HG02852 (cell line): Measurements from ENCODE around the gene SMIM10L2A.
A peak's percentile ranks its signal among the peaks of the same experiment; 100 is the strongest.
"Not testable (repeated sequence)": the region's sequence is repeated elsewhere in the genome, so short reads cannot be mapped to it uniquely, and the experiment has no call there.

Experiments
- ATAC-seq: cut with Tn5 transposase; IDR thresholded peaks from one replicate; pipeline ENCODE4 v1.9.1; 2021; ENCODE audit warnings: mild to moderate bottlenecking, moderate library complexity; ENCODE audit not compliant: unreplicated experiment

The SMIM10L2A gene

DNA sequence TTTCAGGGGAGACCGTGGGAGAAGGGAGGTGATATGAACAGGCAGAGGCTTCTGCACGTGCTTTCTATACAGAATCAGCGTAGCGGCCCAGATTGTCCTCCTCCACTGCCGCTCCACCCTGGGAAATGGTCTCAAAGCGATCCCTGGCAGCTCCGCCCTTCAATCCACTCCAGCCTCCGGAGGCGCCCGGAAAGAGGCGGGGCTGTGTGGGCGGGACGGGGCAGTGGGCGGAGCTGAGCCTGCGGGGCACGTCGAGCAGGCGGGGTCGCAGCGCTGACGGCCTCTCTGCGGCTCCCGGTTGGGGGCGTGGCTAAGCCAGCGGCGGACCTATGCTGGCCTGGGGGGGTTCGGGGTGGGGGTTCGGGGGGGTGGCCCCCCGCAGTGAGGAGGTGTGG lies 210 bp upstream of the SMIM10L2A start:
- peak; percentile 76 for ATAC-seq

DNA sequence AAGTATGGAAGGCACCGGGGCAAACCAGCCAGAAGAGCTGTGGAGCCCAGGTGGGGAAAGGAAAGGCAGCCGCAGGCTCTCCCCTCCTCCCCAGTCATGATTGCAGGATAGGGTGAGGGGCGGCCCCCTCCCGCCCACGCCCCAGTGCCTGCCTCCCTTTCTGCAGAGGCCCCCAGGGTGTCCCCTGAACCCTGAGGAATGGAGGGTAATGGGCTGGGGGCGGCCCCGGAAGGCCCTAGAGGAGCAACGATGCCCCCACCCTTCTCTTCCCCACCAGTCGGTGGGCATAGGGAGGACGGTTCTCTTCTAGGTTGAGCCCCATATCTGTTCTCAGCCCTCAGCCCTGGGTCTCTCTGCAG lies 1.0 kb downstream of the SMIM10L2A start:
- not testable (repeated sequence) for ATAC-seq

DNA sequence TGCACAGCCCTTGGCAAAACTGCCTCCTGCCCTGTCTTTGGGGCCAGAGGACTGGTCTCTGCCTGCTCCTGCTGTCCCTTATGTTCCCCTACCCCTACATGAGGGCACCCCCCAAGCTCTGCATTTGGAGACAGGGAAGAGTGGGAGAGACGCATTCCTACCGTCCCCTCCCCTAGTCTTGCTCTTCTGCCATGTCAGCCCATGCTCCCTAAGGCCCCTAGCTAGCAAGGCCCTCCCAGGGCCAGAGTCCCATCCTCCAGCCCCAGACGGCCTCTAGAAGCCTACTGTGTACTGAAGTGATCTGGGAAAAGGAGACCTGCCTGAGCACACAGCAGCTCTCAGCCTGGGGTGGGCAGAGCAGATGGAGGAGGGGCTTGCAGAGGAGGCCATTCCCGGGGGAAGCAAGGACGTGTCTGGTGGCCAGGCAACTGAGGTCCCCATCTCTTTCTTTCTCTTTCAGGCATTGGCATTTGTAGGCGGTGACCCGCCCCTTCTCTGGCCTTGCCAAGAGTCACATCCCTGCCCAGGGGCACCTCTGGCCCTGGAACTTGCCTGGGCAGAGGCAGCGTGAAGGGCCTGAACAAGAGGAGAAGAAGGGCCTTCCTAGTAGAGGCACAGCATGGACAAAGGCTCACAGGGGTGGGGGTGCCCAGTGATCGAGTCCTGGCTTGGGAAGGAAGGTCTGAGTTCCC lies 1.6 kb downstream of the SMIM10L2A start:
- not testable (repeated sequence) for ATAC-seq

DNA sequence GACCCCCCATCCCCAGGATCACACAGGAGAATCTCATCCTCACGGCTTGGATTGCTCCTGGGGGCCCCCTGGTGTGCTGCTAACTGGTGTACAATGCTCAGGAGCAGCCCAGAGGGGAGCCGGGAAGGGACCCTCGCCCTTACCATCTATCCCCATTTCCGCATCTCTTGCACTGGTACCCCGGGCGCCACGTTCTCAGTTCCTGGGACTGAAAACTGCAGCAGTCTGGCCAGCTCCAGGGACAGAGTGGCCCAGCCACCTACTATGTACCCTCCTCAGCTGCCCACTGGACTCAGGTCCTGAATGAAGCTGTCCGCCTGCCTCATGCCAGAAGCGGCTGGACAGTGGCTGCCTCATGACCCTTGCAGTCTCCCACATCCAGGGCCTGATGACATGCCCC lies 2.7 kb downstream of the SMIM10L2A start:
- ATAC-seq, result no peak

DNA sequence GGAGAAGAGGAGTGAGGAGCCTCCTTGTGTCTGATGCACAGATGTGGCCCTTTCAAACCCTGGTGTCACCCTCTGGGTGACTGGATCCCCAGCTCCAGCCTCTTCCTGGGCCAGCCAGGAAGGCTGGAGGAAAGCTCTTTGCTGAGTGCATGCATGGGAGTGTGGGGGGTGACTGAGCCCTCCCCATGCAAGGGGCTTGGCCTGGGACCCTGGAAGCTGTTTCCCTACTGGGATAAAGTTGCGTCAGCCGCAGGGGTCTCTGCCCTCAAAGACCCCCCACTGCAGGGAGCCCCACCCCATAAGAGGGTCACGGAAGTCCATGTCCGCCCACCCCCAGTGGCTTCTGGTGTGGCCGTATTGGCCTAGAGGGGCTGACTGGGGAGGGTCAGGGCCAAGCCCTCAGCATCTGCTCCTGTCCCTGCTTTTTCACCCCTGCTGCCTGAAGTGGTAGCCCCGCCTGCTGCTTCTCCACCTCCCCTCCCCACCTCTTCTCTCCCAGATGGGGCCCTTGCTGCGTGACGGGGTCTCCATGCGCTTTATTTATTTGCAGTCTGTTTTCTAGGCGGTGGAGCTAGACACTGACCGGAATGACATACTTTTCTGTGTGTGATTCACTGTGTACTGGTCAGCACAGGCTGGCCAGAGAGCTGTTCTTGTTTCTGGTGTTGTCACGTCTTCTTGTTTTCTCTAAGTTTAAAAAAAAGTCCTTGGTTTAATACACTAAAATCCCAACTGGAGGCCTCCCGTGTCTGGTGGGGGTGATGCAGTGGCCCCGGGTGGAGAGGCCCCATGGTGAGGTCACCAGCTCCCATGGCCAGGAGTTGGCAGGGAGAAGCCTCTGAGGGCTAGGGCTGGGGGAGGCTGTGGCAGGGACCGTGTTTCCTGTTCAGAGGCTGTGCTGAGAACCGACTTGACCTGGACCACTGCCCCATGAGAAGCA lies 3.6 kb downstream of the SMIM10L2A start:
- no peak for ATAC-seq

DNA sequence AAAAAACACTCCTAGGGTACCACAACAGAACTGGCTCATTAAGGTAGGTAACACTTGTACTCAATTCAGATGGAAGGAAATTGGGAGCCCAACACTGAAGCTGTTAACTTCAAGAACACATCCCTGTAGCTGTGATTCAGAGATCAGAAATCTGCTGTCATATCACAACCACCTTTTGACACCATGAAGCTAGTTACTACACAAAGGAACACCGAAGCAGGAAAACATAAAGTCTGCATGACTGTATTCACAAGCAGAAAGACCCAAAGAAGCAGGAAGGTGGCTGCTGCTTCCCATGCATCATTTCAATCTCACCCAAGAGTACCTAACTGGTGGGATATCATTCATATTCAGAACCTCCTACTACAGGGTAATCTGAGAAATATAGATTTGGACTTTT lies 7.7 kb downstream of the SMIM10L2A start:
- ATAC-seq, result no peak

DNA sequence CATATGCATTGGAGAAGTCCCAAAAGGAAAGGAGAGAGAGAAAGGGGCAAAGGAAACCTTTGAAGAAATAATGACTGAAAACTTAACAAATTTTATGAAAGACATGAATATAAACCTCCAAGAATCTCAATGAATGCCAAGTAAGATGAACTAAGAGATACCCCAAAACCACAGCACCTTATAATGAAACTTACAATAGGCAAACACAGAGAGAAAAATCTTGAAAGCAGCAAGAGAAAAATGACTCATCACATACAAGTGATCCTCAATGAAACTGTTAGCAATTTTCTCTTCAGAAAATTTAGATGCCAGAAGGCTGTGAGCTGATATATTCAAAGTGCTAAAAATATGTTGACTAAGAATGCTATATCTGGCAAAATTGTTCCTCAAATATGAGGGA lies 10.1 kb downstream of the SMIM10L2A start:
- ATAC-seq, result no peak

DNA sequence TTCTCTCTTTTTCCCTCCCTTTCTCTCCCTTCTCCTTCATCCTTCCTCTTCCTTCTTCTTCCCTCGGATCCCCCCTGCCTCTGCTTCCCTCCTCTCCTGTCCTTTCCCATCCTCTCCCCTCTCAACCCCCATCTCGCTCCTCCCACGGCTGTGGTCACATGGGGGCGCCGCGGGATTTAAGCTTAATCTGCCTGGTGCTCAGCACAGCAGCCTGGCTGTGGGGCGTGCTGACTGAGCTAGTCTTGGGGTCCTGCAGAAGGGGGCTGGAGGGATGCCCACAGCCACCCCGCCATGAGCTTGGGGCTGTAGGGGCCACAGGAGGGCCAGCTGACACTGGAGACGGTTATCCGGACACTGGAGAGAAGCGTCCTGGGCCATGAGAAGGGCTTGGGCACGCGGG lies 10.7 kb downstream of the SMIM10L2A start:
- no peak for ATAC-seq

DNA sequence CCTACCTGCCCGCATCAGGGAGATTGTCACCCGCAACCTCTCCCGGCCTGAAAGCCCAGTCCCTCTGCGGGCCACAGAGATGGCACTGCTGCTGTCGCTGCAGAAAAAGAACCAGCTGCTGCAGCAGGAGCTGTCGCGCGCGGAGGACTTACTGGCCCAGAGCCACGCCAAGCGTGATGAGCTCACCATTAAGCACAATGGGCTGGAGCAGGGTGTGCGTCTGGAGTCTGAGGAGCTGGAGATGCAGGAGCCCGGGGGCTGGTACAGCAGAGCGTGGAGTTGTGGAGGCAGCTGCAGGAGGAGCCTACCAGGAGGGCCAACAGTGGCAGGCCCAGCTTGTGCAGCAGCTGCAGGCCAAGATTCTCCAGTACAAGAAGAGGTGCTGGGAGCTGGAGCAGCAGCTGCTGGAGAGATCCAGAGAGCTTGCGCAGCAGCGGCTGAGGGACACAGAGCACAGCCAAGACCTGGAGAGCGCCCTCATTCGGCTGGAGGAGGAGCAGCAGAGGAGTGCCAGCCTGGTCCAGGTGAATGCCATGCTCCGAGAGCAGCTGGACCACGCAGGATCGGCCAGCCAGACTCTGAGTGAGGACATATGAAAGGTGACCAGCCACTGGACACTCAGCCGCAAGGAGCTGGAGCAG lies 11.3 kb downstream of the SMIM10L2A start:
- no peak for ATAC-seq

DNA sequence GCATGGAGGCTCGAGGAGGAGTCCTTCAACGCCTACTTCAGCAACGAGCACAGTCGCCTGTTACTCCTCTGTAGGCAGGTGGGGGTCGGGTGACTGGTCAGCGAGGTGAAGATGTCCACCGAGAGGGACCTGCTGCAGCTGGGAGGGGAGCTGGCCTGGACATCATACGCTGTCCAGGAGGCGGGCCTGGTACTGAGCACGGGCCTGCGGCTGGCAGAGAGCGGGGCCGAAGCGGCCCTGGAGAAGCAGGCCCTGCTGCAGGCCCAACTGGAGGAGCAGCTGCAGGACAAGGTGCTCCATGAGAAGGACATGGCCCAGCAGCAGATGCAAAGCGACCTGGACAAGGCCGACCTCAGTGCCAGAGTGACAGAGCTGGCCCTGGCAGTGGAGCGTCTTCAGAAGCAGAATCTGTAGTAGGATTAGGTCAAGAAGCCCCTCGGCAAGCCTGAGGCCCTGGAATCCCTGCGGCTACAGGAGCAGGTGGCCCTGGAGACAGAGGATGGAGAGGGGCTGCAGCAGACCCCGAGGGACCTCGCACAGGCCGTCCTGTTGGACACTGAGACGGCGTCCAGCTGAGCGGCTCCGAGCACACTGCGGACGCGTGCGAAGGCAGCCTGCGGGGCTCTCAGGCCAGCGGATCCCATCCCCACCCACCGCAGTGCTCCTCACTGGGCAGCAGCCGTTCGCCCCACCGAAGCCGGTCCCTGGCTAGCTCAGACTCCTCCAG lies 11.9 kb downstream of the SMIM10L2A start:
- ATAC-seq, result no peak

DNA sequence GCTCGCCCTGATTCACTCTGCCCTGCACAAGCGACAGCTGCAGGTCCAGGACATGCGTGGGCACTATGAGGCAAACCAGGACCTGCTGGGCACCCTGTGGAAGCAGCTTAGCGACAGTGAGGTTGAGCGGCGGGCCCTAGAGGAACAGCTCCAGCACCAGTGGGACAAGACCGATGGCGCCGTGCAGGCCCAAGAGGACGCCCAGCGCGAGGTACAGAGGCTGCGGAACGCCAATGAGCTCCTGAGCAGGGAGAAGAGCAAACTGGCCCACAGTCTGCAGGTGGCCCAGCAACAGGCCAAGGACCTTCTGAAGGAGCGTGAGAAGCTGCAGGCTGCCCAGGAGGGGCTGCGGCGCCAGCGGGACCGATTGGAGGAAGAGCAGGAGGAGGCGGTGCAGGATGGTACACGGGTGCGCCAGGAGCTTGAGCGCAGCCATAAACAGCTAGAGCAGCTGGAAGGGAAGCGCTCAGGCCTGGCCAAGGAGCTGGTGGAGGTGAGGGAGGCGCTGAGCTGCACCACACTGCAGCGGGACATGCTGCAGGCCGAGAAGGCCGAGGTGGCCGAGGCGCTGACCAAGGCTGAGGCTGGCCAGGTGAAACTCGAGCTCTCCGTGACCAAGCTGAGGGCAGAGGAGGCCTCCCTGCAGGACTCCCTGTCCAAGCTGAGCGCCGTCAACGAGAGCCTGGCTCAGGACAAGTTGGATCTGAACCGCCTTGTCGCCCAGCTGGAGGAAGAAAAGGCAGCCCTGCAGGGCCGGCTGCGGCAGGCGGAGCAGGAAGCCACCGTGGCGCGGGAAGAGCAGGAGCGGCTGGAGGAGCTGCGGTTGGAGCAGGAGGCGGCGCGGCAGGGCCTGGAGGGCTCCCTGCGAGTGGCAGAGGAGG lies 12.8 kb downstream of the SMIM10L2A start:
- no peak for ATAC-seq

DNA sequence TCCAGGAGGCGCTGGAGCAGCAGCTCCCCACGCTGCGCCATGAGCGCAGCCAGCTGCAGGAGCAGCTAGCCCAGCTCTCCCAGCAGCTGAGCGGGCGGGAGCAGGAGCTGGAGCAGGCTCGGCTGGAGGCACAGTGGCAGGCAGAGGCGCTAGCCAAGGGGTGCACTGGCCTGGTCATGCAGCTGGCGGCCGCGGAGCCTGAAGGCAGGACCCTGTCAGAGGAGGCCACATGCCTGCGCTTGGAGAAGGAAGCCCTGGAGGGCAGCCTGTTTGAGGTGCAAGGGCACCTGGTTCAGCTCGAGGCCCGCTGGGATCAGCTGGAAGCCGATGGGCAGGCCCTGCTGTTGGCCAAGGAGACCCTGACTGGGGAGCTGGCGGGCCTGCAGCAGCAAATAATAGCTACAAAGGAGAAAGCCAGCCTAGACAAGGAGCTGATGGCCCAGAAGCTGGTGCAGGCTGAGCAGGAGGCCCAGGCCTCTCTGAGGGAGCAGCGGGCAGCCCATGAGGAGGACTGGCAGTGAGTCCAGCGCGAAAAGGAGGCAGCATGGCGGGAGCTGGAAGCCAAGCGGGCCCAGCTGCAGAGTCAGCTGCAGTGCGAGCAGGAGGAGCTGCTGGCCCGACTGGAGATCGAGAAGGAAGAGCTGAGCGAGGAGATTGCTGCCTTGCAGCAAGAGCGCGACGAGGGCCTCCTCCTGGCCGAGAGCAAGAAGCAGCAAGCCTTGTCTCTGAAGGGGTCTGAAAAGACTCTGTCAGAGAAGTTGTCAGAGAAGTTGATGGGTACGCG lies 13.6 kb downstream of the SMIM10L2A start:
- ATAC-seq, result no peak

DNA sequence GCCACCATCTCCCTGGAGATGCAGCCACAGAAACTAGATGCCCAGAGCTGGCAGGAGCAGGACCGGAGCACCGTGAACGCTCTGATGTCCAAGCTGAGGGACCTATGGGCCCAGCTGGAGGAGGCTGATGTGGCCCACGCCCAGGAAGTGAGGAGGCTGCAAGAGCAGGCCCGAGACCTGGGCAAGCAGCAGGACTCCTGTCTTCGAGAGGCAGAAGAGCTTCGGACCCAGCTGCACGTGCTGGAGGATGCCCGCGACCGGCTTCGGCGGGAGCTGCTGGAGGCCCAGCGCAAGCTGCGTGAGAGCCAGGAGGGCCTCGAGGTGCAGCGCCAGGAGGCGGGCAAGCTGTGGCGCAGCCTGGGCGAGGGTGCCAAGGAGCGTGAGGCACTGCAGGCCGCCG lies 14.2 kb downstream of the SMIM10L2A start:
- no peak for ATAC-seq

DNA sequence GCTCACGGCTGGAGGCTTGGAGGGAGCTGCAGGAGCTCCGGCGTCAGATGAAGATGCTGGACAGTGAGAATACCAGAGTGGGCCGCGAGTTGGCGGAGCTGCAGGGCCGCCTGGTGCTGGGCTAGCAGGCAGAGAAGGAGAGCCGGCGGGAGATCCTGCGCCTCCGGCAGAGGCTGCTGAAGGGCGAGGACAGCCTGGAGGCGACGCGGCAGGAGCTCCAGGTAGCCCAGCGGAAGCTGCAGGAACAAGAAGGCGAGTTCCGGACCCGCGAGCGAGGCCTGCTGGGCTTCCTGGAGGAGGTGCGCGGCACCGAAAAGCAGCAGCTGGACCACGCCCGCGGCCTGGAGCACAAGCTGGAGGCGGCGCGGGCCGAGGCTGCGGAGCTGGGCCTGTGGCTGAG lies 14.7 kb downstream of the SMIM10L2A start:
- no peak for ATAC-seq

DNA sequence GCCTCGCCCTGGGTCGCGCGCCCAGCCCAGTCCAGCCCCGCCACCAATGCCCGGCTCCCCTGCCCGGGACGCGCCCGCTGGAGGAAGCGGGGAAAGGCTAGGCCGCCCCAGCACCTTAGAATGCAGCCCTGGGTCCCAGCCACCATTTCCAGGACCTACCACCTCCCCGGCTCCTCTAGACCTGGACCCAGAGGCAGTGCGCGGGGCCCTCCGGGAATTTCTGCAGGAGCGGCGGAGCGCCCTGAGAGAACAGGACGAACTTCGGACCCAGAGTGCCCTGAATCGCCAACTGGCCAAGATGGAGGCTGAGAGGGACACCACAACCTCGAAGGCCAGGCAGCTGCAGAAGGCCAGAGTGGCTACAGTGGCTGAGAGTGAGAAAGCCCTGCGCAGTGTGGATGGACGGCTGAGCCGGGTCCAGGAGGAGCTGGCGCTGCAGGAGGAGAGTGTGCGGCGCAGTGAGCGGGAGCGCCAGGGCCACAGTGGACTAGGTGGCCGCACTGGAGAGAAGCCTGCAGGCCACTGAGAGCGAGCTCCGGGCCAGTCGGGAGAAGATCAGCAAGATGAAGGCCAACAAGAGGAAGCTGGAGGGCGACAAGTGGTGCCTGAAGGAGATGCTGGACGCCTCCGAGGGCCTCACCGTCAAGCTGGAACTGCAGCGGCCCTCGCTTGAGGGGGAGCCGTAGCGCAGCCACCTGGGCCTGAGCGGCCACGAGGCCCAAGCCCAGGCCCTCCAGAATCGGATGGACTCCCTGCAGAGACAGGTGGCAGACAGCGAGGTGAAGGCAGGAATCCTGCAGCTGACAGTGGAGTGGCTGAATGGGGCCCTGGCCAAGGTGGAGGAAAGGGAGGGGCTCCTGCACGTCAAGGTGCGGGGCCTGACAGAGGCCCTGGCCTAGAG lies 15.5 kb downstream of the SMIM10L2A start:
- ATAC-seq, result no peak

DNA sequence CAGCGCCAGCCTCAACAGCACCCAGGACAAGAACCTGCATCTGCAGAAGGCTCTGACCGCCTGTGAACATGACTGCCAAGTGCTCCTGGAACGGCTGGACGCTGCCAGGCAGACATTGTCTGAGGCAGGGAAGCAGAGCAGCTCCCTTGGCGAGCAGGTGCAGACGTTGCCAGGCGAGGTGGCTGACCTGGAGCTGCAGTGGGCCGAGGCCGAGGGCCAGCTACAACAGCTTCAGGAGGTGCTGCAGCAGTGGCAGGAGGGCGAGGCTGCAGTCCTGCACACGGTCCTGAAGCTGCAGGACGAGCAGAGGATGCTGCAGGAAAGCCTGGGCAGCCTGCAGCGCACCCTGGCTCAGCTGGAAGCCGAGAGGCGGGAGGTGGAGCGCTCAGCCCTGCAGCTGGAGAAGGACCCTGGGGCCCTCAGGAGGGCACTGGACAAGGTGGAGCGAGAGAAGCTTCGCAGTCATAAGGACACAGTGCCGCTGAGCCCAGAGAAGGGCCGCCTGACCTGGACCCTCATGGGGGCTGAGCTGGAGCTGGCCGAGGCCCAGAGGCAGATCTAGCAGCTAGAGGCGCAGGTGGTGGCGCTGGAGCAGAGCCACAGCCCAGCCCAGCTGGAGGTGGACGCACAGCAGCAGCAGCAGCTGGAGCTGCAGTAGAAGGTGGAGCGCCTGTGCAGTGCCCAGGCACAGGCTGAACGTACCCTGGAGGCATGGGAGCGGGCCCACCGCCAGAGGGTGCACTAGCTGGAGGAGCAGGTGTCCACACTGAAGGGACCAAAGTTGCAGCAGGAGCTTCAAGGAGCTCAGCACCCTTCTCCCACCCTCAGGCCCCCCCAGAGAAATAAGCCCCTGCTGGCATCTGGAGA lies 16.4 kb downstream of the SMIM10L2A start:
- no peak for ATAC-seq

DNA sequence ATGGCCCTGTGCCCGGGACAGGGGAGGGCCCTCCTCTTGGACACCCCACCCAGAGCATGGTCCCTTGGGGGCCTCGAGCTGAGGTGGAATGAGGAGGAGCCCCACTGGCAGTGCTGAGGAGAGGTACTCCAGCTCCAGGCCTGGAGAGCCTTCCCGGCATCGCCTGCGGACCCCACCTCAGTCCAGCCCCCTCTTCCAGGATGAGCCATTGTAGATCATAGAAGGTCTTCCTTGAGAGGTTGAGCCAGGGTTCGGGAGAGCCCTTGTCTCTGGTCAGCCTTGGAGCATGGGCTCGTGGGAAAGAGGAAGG lies 16.9 kb downstream of the SMIM10L2A start:
- no peak for ATAC-seq
